ENCODE data around the gene CCDC24. TPM values are rescaled to one million over a fixed set of nuclear protein-coding genes. Genes with fewer than 3 reads are reported as not detected.
A peak's percentile ranks its signal among the peaks of the same experiment; 100 is the strongest.

The CCDC24 gene
- total RNA-seq, 1 experiment from 2014 or later = 11.8 TPM

- Histone ChIP-seq H4K5ac (ENCODE audit: insufficient read length, low read depth, low read length) (no peak overlapping the region), H3K4me2 (ENCODE audit: insufficient read depth, insufficient read length, low read length) (peak overlapping the region; percentile 83), H2AK5ac (ENCODE audit: insufficient read length, low read length) (no peak overlapping the region), H3K79me1 (ENCODE audit: insufficient read depth, low read depth, low read length, poor library complexity, severe bottlenecking) (no peaks in the 10 kb centered on the region), H3K79me2 (ENCODE audit: insufficient read depth, low read length) (no peaks in the 10 kb centered on the region), H2BK120ac (ENCODE audit: low read depth, low read length, poor library complexity, severe bottlenecking) (no peak overlapping the region), H4K91ac (ENCODE audit: insufficient read length, low read depth, low read length) (no peak overlapping the region), H3K9me3 (ENCODE audit: control insufficient read depth, low read depth, low read length) (no peaks in the 10 kb centered on the region), H3T11ph (ENCODE audit: low read length) (no peak overlapping the region), H3K27ac (ENCODE audit: insufficient read length, low read depth, low read length) (no peak overlapping the region), H2BK15ac (ENCODE audit: low read depth, low read length) (no peak overlapping the region), H3K4ac (ENCODE audit: low read depth, low read length) (no peak overlapping the region), H3K4me1 (ENCODE audit: insufficient read depth, low read length) (peaks cover 9% of the 10 kb centered on the region; the same call in 1 of the 2 replicates), H3K23ac (ENCODE audit: insufficient read length, low read depth, low read length) (no peak overlapping the region), H2BK20ac (ENCODE audit: low read depth, low read length, poor library complexity, severe bottlenecking) (no peak overlapping the region), H3K18ac (ENCODE audit: insufficient read length, low read depth, low read length) (no peak overlapping the region), H2BK12ac (ENCODE audit: insufficient read length, low read depth, low read length) (no peak overlapping the region), H3K14ac (ENCODE audit: insufficient read depth, low read length) (no peak overlapping the region), H2BK5ac (ENCODE audit: insufficient read length, low read length) (no peak overlapping the region), H4K8ac (replicated peaks; ENCODE audit: insufficient read length, low read depth, low read length) (no peak overlapping the region), H3K27me3 (ENCODE audit: insufficient read depth, low read length) (no peaks in the 10 kb centered on the region), H3K9ac (ENCODE audit: extremely low read depth, insufficient read length, low read length) (no peak overlapping the region), H2AFZ (ENCODE audit: low read length) (peak overlapping the region; percentile 2), H3K56ac (ENCODE audit: insufficient read length, low read depth, low read length) (no peak overlapping the region), H3K23me2 (ENCODE audit: insufficient read length, low read depth, low read length, poor library complexity, severe bottlenecking) (peaks cover 7% of the 10 kb centered on the region), H4K20me1 (ENCODE audit: control insufficient read depth, insufficient read depth, insufficient read length) (no peaks in the 10 kb centered on the region)
- Mint-ChIP-seq H3K36me3 (ENCODE audit: insufficient read depth in 1 of 3, low read depth in 3 of 3) (peaks cover 9 to 25% (median 10%) of the 10 kb centered on the region in 3 experiments), H3K27me3 (ENCODE audit: low read depth) (peaks cover 7% of the 10 kb centered on the region), H3K4me3 (peak overlapping the region; percentile 94 to 95), H3K27ac (peak overlapping the region; percentile 62 to 94 (median 83); a peak in 5 of 7 replicates), H3K9me3 (no peaks in the 10 kb centered on the region), H3K4me1 (peaks cover 43 to 44% of the 10 kb centered on the region in 2 experiments)
- no CpG with 5 or more reads among the region's 17 CpGs for WGBS (ENCODE audit: extremely low coverage, insufficient read length, low lambda C conversion rate)
- TF ChIP-seq, protein P1, sequence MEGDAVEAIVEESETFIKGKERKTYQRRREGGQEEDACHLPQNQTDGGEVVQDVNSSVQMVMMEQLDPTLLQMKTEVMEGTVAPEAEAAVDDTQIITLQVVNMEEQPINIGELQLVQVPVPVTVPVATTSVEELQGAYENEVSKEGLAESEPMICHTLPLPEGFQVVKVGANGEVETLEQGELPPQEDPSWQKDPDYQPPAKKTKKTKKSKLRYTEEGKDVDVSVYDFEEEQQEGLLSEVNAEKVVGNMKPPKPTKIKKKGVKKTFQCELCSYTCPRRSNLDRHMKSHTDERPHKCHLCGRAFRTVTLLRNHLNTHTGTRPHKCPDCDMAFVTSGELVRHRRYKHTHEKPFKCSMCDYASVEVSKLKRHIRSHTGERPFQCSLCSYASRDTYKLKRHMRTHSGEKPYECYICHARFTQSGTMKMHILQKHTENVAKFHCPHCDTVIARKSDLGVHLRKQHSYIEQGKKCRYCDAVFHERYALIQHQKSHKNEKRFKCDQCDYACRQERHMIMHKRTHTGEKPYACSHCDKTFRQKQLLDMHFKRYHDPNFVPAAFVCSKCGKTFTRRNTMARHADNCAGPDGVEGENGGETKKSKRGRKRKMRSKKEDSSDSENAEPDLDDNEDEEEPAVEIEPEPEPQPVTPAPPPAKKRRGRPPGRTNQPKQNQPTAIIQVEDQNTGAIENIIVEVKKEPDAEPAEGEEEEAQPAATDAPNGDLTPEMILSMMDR (conservative IDR thresholded peaks at IDR 0.05) = no peak
- DNase-seq = no peak
Observed at GRCh38 chr1:44029260-44029910, 38.0 kb downstream of the CCDC24 start.

All from H9 (cell line).